ENCODE measurements around the gene RUNDC1.
"Not testable (repeated sequence)": the region's sequence is repeated elsewhere in the genome, so short reads cannot be mapped to it uniquely, and the experiment has no call there.

RUNDC1 gene

DNA sequence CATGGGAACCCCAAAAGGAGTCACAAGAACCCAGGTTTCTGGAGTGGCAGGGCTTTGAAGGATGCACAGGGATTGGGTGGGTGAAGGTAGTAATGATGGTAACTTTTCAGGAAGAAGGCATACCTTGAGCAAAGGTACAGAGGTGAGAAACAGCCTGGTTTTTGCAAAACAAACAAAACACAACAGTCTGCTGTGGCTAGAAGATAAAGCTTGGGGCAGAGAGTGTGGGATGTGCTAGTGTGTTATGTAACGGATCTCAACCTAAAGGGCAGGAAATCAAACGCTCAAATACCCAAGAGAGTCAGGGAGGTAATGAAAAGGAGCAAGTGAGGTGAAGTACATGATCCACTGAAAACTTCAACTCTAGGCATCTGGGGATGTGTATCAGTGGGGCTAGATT, 5.1 kb upstream of the RUNDC1 start:
- Histone ChIP-seq H3K27me3 (no peaks in the 10 kb centered on the region), H3K36me3 (no peaks in the 10 kb centered on the region), H3K9me3 (no peaks in the 10 kb centered on the region), H3K27ac (no peak overlapping the region), H3K4me3 (no peak overlapping the region), H3K4me1 (peaks cover 4 to 11% (median 9%) of the 10 kb centered on the region in 4 donors)
- DNase-seq, result no peak
- intact Hi-C loops (cut with DNase I; ENCODE audit: low total_unique reads), result no loop called here
- TF ChIP-seq CTCF (IDR thresholded peaks at IDR 0.05), result no peak

- H3K27me3 ChIP-seq; H3K36me3 ChIP-seq; DNase-seq; H3K4me3 ChIP-seq; H3K27ac ChIP-seq; H3K9me3 ChIP-seq; intact Hi-C loops (cut with DNase I; ENCODE audit: low total_unique reads): not testable (repeated sequence)
- peaks cover 4 to 12% (median 9%) of the 10 kb centered on the region in 4 donors for H3K4me1 ChIP-seq
Measured at GRCh38 chr17:42975701-42976100, 4.7 kb upstream of the RUNDC1 start.

DNA sequence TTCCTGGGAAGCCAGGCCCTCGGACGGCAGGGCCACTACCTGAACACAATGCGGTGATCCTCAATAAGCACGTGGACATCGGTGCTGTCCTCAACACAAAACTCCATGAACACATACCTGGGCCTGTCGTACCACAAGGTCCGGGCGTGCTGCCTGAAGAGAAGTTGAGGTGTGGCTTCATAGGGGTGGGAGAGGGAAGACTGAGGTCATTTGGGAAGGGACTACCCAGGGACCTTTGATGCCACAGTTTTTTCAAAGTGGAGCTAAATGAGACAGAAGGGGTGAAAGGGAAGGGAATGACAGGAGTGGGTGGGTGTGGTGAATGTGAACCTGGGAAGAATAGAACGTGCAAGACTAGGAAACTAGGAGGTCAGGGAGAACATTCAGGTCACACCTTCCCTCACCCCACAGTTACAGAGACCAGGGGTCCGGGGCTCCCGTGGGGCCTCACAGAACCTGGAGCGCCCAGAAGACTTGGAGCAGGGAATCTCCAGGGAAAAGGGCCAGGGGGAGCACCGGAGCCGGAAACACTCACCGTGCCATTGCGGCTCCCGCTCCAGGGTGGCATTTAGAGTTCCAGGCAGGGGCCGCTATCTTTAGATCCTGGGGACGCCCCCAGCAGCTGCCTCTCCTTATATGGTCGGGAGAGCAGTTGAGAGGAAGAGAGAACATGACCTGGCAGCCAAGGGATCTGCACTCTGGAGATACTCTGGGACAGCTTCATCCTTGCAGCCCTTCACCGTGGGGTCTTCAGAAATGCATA, 673 bp upstream of the RUNDC1 start, which contains the start of gene PTGES3L:
PTGES3L (minus strand) TSS at position 570 of the 763 bp plus-strand sequence; CDS start at position 543, 27 bp downstream.
- intact Hi-C loops (cut with DNase I; ENCODE audit: low total_unique reads), result no loop called here

GRCh38 chr17:42980766-42981397, 517 bp downstream of the RUNDC1 start:
- intact Hi-C loops (cut with DNase I; ENCODE audit: low total_unique reads), result no loop called here
- no peaks in the 10 kb centered on the region for H3K9me3 ChIP-seq
- no peak for DNase-seq

More for the DNA sequence above, 673 bp upstream of the RUNDC1 start, which contains the start of gene PTGES3L:
- H3K36me3 ChIP-seq, result peaks cover 0 to 12% (median 0%) of the 10 kb centered on the region in 3 donors
- no peaks in the 10 kb centered on the region for H3K9me3 ChIP-seq
- peaks cover 4 to 28% (median 19%) of the 10 kb centered on the region in 4 donors for H3K4me1 ChIP-seq
- DNase-seq, result peak; percentile 35 to 82
- H3K27ac ChIP-seq, result peak within 1 kb of the TSS; percentile 72 to 74
- peak within 1 kb of the TSS; percentile 81 to 84 for H3K4me3 ChIP-seq
- TF ChIP-seq CTCF (IDR thresholded peaks at IDR 0.05), result no peak
- H3K27me3 ChIP-seq, result no peaks in the 10 kb centered on the region

GRCh38 chr17:42982266-42982665, 1.9 kb downstream of the RUNDC1 start:
- Histone ChIP-seq H3K36me3 (peaks cover 6 to 35% (median 19%) of the 10 kb centered on the region in 3 donors), H3K9me3 (no peaks in the 10 kb centered on the region), H3K27ac (no peak overlapping the region), H3K27me3 (no peaks in the 10 kb centered on the region), H3K4me3 (no peak overlapping the region), H3K4me1 (peaks cover 4 to 28% (median 19%) of the 10 kb centered on the region in 4 donors)
- no peak for DNase-seq
- TF ChIP-seq CTCF (IDR thresholded peaks at IDR 0.05), result no peak
- intact Hi-C loops (cut with DNase I; ENCODE audit: low total_unique reads), result no loop called here

More at GRCh38 chr17:42980766-42981397, 517 bp downstream of the RUNDC1 start:
- no peak for TF ChIP-seq CTCF (IDR thresholded peaks at IDR 0.05)
- peaks cover 4 to 28% (median 19%) of the 10 kb centered on the region in 4 donors for H3K4me1 ChIP-seq
- H3K4me3 ChIP-seq, result peak overlapping the region; percentile 81 to 84
- H3K36me3 ChIP-seq, result peaks cover 0 to 21% (median 6%) of the 10 kb centered on the region in 3 donors
- H3K27me3 ChIP-seq, result no peaks in the 10 kb centered on the region
- H3K27ac ChIP-seq, result peak overlapping the region; percentile 72 to 74

GRCh38 chr17:42985225-42985624, 4.9 kb downstream of the RUNDC1 start:
- H3K9me3 ChIP-seq, result no peaks in the 10 kb centered on the region
- H3K27ac ChIP-seq, result no peak overlapping the region
- H3K4me3 ChIP-seq, result no peak overlapping the region
- H3K4me1 ChIP-seq, result peaks cover 0 to 18% (median 10%) of the 10 kb centered on the region in 4 donors
- H3K27me3 ChIP-seq, result no peaks in the 10 kb centered on the region
- intact Hi-C loops (cut with DNase I; ENCODE audit: low total_unique reads), result no loop called here
- no peak for TF ChIP-seq CTCF (IDR thresholded peaks at IDR 0.05)
- DNase-seq, result no peak
- peaks cover 36 to 65% (median 49%) of the 10 kb centered on the region in 3 donors for H3K36me3 ChIP-seq
